Heart right ventricle (tissue), 16 donors: ENCODE data around the gene CPT1A. TPM values are rescaled to one million over a fixed set of nuclear protein-coding genes. Genes with fewer than 3 reads are reported as not detected.
A peak's percentile ranks its signal among the peaks of the same experiment; 100 is the strongest.

Experiments
- ATAC-seq, 8 donors: fragments of 200-7000 bp; cut with Tn5 transposase; one replicate each; pipeline ENCODE4 v1.9.1; 2020; ENCODE audit warnings: mild to moderate bottlenecking in 8 of 8, moderate library complexity in 8 of 8, moderate number of reproducible peaks in 1 of 8
- DNase-seq, 2 donors: peaks; one replicate each; pipeline ENCODE4 v3.0.0-alpha.2; 2020
- H3K27ac ChIP-seq, 10 donors: fragments of 200-600 bp; sonication (generic) in 2 of 10; one replicate each; pipeline versions ENCODE4 v1.5.0 to v1.8.0; 2020 to 2022; ENCODE audit warnings: mild to moderate bottlenecking in 3 of 10
- H3K27me3 ChIP-seq, 7 donors: fragments of 200-600 bp; one replicate each; pipeline ENCODE4 v1.8.0; 2021 to 2022; ENCODE audit warnings: mild to moderate bottlenecking in 2 of 7
- H3K36me3 ChIP-seq, 9 donors: fragments of 200-600 bp; sonication (generic) in 1 of 9; one replicate each; pipeline versions ENCODE4 v1.5.0 to v1.8.0; 2020 to 2022; ENCODE audit warnings: mild to moderate bottlenecking in 2 of 9
- H3K4me1 ChIP-seq, 9 donors: fragments of 200-600 bp; sonication (generic) in 1 of 9; one replicate each; pipeline versions ENCODE4 v1.5.0 to v1.8.0; 2020 to 2022; ENCODE audit warnings: mild to moderate bottlenecking in 4 of 9
- H3K4me3 ChIP-seq, 10 donors: fragments of 200-600 bp; sonication (generic) in 2 of 10; one replicate each; pipeline versions ENCODE4 v1.5.0 to v1.8.0; 2020 to 2022; ENCODE audit warnings: mild to moderate bottlenecking in 7 of 10, moderate library complexity in 2 of 10
- H3K9me3 ChIP-seq, 11 donors: fragments of 200-600 bp in 10 of 11; sonication (generic) in 2 of 11; one replicate each; pipeline versions ENCODE4 v1.5.0 to v1.8.0; 2013 to 2022; ENCODE audit warnings: mild to moderate bottlenecking in 2 of 11, control low read depth in 1 of 11, moderate library complexity in 1 of 11
- CTCF ChIP-seq, 9 donors: fragments of 200-600 bp; sonication (generic) in 2 of 9; IDR thresholded peaks; one replicate each; pipeline versions ENCODE4 v1.5.0 to v1.8.0; 2021 to 2022; ENCODE audit warnings: antibody characterized with exemption in 9 of 9, mild to moderate bottlenecking in 5 of 9, moderate library complexity in 1 of 9
- WGBS, 2 donors: extraction: QIAGEN DNeasy Blood & Tissue Kit; methylation state at CpG; one replicate each; pipeline ENCODE4 v1.1.7; 2013; ENCODE audit warnings: inconsistent platforms in 1 of 2; 5-methylcytosine and 5-hydroxymethylcytosine counted together
- intact Hi-C, 10 donors: fragments of 100-400 bp; cut with DNase I; formaldehyde crosslinking; loops; one replicate each; pipeline versions ENCODE4 v1.11.1 to v1.14.2; 2022
- polyA plus RNA-seq, 2 donors: library from polyadenylated mRNA; stranded (reverse); fragments of 200-250 nt; gene quantifications; one replicate each; pipeline ENCODE4 v1.2.3, GENCODE V29; 2013
- total RNA-seq, 10 donors: library from RNA; stranded (reverse); fragmentation: NEBNext Ultra II Directional in 3 of 10; extraction: Animal tissue kit (Norgen Biotek cat#: 25700) in 3 of 10; gene quantifications; one replicate each; pipeline versions ENCODE4 v1.2.1 to v1.2.4, GENCODE V29; 2021 to 2023
- donor health status: Arrhythmogenic right ventricular cardiomyopathy.
- donor health status: ischemic (EF 13 %, LVEDD 7.1; RV severe dilation, severe dysfunction).
- donor health status: healthy with polysubstance abuse.
- donor health status: DM: no; HTN: yes; CAD: no.
- donor health status: DM: no; HTN: no; CAD: no.
- donor health status: ischemic (EF 25% LVEDD 6.9; RV normal size, moderate dysfunction).
- donor health status: ischemic (EF 25% LVEDD 5.7; RV mildly dilated, moderate dysfunction).
- donor health status: healthy.
- donor health status: DM: yes; HTN: yes; CAD: no.
- donor health status: Ischemic cardiomyopathy.
- donor health status: ischemic (EF 35%, LVEDD 5.7; RV mildly dilated, moderate dysfunction).
- donor health status: nonischemic (EF 11% LVEDD 7.7; RV severe dilation, severe dysfunction).
- donor health status: DM: yes; HTN: yes; CAD: no.
- donor health status: PGD.
- donor health status: ischemic (EF 29% LVEDD 5.4; RV normal size, mild dysfunction).
- donor health status: nonischemic (EF 23%, LVEDD 6.1; RV moderate dilation, normal function).

CPT1A gene
- total and polyA plus RNA-seq, 12 donors, result 18.8 to 84.4 (median 44.2) TPM

GRCh38 chr11:68715456-68716122, 126.1 kb downstream of the CPT1A start:
- Histone ChIP-seq H3K36me3 (no peaks in the 10 kb centered on the region), H3K4me1 (peaks cover 0 to 14% (median 0%) of the 10 kb centered on the region in 9 donors), H3K27me3 (peaks cover 0 to 34% (median 7%) of the 10 kb centered on the region in 7 donors), H3K4me3 (no peak overlapping the region), H3K27ac (no peak overlapping the region), H3K9me3 (peaks cover 0 to 12% (median 0%) of the 10 kb centered on the region in 11 donors)
- TF ChIP-seq CTCF (IDR thresholded peaks at IDR 0.05), result no peak
- 91% methylated on average over 11 of the region's 11 CpGs for WGBS, 2 donors
- intact Hi-C loops, result loop anchor here in 1 of 10 donors (10.0 kb wide), 1 partner anchor 1079 kb away; no protein-coding TSS in a partner anchor
- ATAC-seq (no peak), DNase-seq (no peak)

- TF ChIP-seq CTCF (IDR thresholded peaks at IDR 0.05), result no peak
- 66 to 69% methylated on average over 23 of the region's 23 CpGs for WGBS, 2 donors
- Histone ChIP-seq H3K36me3 (no peaks in the 10 kb centered on the region), H3K27ac (peak overlapping the region in 1 of 10 donors; percentile 34), H3K9me3 (no peaks in the 10 kb centered on the region), H3K4me3 (no peak overlapping the region), H3K4me1 (peaks cover 0 to 14% (median 0%) of the 10 kb centered on the region in 9 donors), H3K27me3 (peaks cover 0 to 30% (median 6%) of the 10 kb centered on the region in 7 donors)
- ATAC-seq (no peak), DNase-seq (no peak)
- intact Hi-C loops, result loop anchor here in 1 of 10 donors (10.0 kb wide), 1 partner anchor 1081 kb away; no protein-coding TSS in a partner anchor
Measured at GRCh38 chr11:68714060-68714856, 127.5 kb downstream of the CPT1A start.

- WGBS, 2 donors, result 94 to 96% methylated on average over 8 of the region's 8 CpGs
- intact Hi-C loops, result loop anchor here in 1 of 10 donors (10.0 kb wide), 1 partner anchor 1084 kb away; no protein-coding TSS in a partner anchor
- Histone ChIP-seq H3K4me3 (no peak overlapping the region), H3K27me3 (peaks cover 0 to 21% (median 7%) of the 10 kb centered on the region in 7 donors), H3K27ac (no peak overlapping the region), H3K36me3 (no peaks in the 10 kb centered on the region), H3K4me1 (peaks cover 0 to 14% (median 0%) of the 10 kb centered on the region in 9 donors), H3K9me3 (no peaks in the 10 kb centered on the region)
- no peak for TF ChIP-seq CTCF (IDR thresholded peaks at IDR 0.05)
- DNase-seq, result no peak
- no peak for ATAC-seq
Measured at GRCh38 chr11:68711114-68711513, 130.6 kb downstream of the CPT1A start.

GRCh38 chr11:68710409-68710808, 131.3 kb downstream of the CPT1A start:
- TF ChIP-seq CTCF (IDR thresholded peaks at IDR 0.05), result no peak
- intact Hi-C loops, result loop anchor here in 1 of 10 donors (10.0 kb wide), 1 partner anchor 1084 kb away; no protein-coding TSS in a partner anchor
- Histone ChIP-seq H3K9me3 (no peaks in the 10 kb centered on the region), H3K4me1 (peaks cover 0 to 14% (median 0%) of the 10 kb centered on the region in 9 donors), H3K4me3 (no peak overlapping the region), H3K27ac (no peak overlapping the region), H3K27me3 (peaks cover 0 to 23% (median 9%) of the 10 kb centered on the region in 7 donors), H3K36me3 (no peaks in the 10 kb centered on the region)
- no peak for DNase-seq
- ATAC-seq, result no peak
- 84% methylated on average over 11 of the region's 11 CpGs for WGBS, 2 donors
